GM18951 (cell line): ENCODE measurements around the gene HIPK4.
"Not testable (repeated sequence)": the region's sequence is repeated elsewhere in the genome, so short reads cannot be mapped to it uniquely, and the experiment has no call there.

Experiments used
- POLR2A ChIP-seq: IDR thresholded peaks from 4 replicates; pipeline ENCODE4 v1.6.1; 2011; ENCODE audit warnings: mild to moderate bottlenecking; ENCODE audit not compliant: insufficient read length, insufficient read depth; ENCODE audit errors: extremely low read depth
- in situ Hi-C: fragments of 300-500 bp; cut with MboI; formaldehyde crosslinking; loops from one replicate; pipeline ENCODE4 v1.12.0; 2022; ENCODE audit warnings: low sequenced_read_pairs, mixed read lengths, inconsistent platforms; ENCODE audit not compliant: unreplicated experiment

Gene HIPK4

DNA sequence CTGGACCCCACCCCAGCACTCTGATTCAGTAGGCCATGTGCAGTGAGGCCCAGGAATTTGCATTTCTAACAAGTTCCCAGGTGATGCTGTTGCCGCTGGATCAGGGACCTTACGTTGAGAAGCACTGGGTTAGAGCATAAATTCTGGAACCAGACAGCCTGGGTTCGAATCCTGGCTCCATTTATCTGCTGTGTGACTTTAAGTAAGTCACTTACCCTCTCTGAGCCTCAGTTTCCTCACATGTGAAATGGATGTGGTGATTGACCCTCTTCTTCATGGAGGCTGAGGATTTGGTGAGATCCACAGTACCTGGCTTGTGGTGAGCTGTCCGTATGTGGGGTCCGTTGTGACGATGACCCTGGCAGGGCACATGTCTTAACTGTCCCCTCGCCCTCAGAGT lies 15.9 kb downstream of the HIPK4 start:
- in situ Hi-C loops, result no loop called here

GRCh38 chr19:40371802-40372122 lies 18.2 kb downstream of the HIPK4 start:
- no peak for TF ChIP-seq POLR2A
- in situ Hi-C loops, result no loop called here

More for the DNA sequence above, 15.9 kb downstream of the HIPK4 start:
- TF ChIP-seq POLR2A, result no peak

DNA sequence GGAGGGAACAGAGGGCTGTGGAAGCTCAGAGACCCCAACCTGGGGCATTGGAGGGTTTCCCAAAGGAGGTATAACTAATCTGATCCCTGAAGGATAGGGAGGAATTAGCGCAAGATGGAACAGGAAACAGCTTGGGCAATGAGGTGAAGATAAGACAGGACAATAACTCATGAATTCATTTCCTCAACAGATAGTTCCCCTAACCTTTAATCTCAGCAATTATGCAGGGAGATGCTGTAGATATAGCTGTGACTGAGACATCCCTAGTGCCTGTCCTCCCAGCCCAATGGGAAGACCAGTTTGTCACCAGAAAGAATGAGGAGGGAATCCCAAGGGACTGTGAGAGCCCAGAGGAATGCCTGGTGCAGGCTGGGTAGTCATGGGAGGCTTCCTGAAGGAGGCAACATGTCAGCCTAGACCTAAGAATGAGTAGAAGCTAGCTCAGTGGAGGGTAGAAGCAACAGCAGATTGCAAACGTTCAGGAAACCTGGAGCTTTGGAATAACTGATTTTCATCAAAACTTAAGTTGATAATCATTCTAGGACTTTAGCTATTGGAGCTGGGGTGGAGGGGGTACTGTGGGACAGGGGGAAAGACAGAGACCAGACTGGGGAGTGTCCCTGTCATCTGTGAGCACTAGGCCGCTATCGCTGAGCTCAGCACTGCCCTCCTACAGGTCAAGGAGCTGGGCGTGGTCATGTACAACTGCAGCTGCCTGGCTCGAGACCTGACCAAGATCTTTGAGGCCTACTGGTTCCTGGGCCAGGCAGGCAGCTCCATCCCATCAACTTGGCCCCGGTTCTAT lies 18.8 kb downstream of the HIPK4 start:
- in situ Hi-C loops, result no loop called here

DNA sequence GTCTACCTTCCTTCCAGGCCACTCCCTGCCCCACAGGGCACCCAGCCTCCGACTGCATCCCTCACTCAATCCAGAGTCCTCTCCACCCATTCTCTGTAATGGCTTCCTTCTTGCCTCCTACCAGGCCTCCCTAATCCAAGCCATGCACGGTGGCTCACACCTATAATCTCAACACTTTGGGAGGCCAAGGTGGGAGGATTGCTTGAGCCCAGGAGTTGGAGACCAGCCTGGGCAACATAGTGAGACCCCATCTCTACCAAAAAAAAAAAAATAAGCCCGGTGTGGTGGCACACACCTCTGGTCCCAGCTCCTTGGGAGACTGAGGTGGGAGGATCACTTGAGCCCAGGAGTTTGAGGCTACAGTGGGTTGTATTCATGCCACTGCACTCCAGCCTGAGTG lies 19.7 kb downstream of the HIPK4 start:
- in situ Hi-C loops, result not testable (repeated sequence)

More for the DNA sequence above, 18.8 kb downstream of the HIPK4 start:
- TF ChIP-seq POLR2A, result no peak

DNA sequence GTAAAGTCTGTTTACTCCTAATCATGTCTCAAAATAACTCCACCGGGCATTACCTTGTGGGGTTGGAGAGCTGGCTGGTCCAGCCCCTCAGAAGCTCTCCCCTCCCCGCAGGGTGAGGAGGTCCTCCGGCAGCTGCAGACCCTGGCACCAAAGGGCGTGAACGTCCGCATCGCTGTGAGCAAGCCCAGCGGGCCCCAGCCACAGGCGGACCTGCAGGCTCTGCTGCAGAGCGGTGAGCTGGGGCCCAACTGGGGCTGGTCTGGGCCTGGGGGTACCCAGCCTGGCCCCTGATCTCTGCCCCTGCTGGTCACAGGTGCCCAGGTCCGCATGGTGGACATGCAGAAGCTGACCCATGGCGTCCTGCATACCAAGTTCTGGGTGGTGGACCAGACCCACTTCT lies 20.2 kb downstream of the HIPK4 start:
- no peak for TF ChIP-seq POLR2A
- in situ Hi-C loops, result no loop called here

- TF ChIP-seq POLR2A, result no peak
- in situ Hi-C loops, result no loop called here
Measured at GRCh38 chr19:40367577-40368434, 22.2 kb downstream of the HIPK4 start.

- in situ Hi-C loops, result no loop called here
- TF ChIP-seq POLR2A, result no peak
Measured at GRCh38 chr19:40366697-40367561, 23.1 kb downstream of the HIPK4 start.

GRCh38 chr19:40365613-40366401 lies 24.2 kb downstream of the HIPK4 start:
- in situ Hi-C loops, result no loop called here
- TF ChIP-seq POLR2A, result peak; percentile 63

DNA sequence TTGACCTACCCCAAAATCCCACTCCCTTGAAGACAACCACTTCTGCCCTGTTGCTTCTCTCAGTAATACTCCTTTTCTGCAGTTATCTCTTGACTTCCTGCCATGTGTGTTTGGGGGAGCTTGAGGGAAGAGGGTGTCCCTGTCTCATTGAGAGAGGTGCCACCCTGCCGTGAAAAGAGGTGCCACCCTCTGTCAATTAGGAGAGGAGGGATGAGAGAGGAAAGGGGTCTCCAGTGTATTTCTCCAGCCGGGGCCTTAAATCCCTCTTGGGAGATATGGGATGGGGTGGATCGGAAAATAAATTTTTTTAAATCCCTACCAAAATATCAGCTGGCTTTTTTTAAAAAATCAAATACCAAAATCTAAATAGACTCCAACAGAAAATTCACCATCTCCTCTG lies 25.0 kb downstream of the HIPK4 start:
- in situ Hi-C loops, result no loop called here
- TF ChIP-seq POLR2A, result no peak

DNA sequence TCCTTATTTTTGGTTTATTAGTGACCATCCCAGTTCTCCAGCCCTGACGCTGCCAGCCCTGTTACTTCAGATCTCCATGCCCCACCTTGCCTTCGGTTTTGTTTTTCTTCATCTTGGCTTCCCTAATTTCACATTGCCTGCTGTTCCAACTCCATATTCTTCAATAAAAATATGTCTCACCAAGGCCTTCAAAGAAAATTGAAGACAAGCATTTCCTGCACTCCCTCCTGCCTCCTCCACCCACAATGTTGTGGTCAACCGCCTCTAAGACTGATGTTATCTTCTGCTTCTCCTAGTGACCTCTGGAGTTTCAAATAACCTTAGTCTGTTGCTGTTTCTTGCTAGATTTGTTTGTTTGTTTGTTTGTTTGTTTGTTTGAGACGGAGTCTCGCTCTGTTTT lies 26.9 kb downstream of the HIPK4 start:
- TF ChIP-seq POLR2A, result no peak
- in situ Hi-C loops, result no loop called here

GRCh38 chr19:40362160-40362559 lies 27.8 kb downstream of the HIPK4 start:
- no peak for TF ChIP-seq POLR2A
- in situ Hi-C loops, result no loop called here

DNA sequence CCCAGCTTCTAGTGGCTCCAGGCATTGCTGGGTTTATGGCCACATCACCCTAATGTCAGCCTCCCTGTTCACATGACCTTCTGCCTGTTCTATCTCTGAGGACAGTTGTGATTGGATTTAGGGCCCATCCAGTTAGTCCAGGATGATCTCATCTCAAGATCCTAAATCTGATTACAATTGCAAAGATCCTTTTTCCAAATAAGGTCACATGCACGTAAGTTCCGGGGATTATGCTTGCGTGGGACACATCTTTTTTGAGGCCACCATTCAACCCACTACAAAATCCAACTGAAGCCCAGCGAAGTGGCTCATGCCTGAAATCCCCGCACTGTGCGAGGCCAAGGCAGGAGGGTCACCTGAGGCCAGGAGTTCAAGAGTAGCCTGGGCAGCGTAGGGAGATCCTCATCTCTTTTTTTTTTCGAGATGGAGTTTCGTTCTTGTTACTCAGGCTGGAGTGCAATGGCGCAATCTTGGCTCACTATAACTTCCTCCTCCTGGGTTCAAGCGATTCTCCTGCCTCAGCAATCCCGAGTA lies 29.2 kb downstream of the HIPK4 start:
- no peak for TF ChIP-seq POLR2A
- in situ Hi-C loops, result no loop called here
